Measurements from ENCODE around the gene ARL3. TPM values are rescaled to one million over a fixed set of nuclear protein-coding genes. Genes with fewer than 3 reads are reported as not detected.

The ARL3 gene
- total and polyA plus RNA-seq, 2 experiments from 2014 or later: 8.5 to 22.6 TPM

Other genes with a start within 250 kb of the ARL3 start
- gene ACTR1A, start 211.7 kb downstream of the ARL3 start, total RNA-seq (2014; rRNA removed; shearing (Covaris generic)): 96.9 and 101 TPM in 2 replicates
- 39.4 and 41.2 TPM in 2 replicates for gene ACTR1A, start 211.7 kb downstream of the ARL3 start, polyA plus RNA-seq (2016; fragmentation: Nextera tagmentation; extraction: Ambion mirVana)
- gene SUFU, start 210.4 kb downstream of the ARL3 start, total RNA-seq (2014; rRNA removed; shearing (Covaris generic)): 5.6 and 6.6 TPM in 2 replicates
- 2.8 and 3.3 TPM in 2 replicates for gene SUFU, start 210.4 kb downstream of the ARL3 start, polyA plus RNA-seq (2016; fragmentation: Nextera tagmentation; extraction: Ambion mirVana)
- gene TRIM8, start 69.9 kb downstream of the ARL3 start, total RNA-seq (2014; rRNA removed; shearing (Covaris generic)): 33.4 and 36.7 TPM in 2 replicates
- 15.1 and 20.2 TPM in 2 replicates for gene TRIM8, start 69.9 kb downstream of the ARL3 start, polyA plus RNA-seq (2016; fragmentation: Nextera tagmentation; extraction: Ambion mirVana)
- 5.7 and 9.1 TPM in 2 replicates for gene SFXN2, start 239 bp upstream of the ARL3 start, total RNA-seq (2014; rRNA removed; shearing (Covaris generic))
- 6.2 and 7.2 TPM in 2 replicates for gene SFXN2, start 239 bp upstream of the ARL3 start, polyA plus RNA-seq (2016; fragmentation: Nextera tagmentation; extraction: Ambion mirVana)
- 48.5 and 55.7 TPM in 2 replicates for gene WBP1L, start 29.6 kb upstream of the ARL3 start, total RNA-seq (2014; rRNA removed; shearing (Covaris generic))
- gene WBP1L, start 29.6 kb upstream of the ARL3 start, polyA plus RNA-seq (2016; fragmentation: Nextera tagmentation; extraction: Ambion mirVana): 5.1 and 7.0 TPM in 2 replicates
- not detected in 2 replicates for gene CYP17A1, start 123.0 kb upstream of the ARL3 start, total RNA-seq (2014; rRNA removed; shearing (Covaris generic))
- gene CYP17A1, start 123.0 kb upstream of the ARL3 start, polyA plus RNA-seq (2016; fragmentation: Nextera tagmentation; extraction: Ambion mirVana): not detected in 2 replicates
- 5.6 and 6.0 TPM in 2 replicates for gene BORCS7, start 139.9 kb upstream of the ARL3 start, total RNA-seq (2014; rRNA removed; shearing (Covaris generic))
- gene BORCS7, start 139.9 kb upstream of the ARL3 start, polyA plus RNA-seq (2016; fragmentation: Nextera tagmentation; extraction: Ambion mirVana): 7.8 and 9.0 TPM in 2 replicates
- 8.8 and 10.5 TPM in 2 replicates for gene AS3MT, start 155.1 kb upstream of the ARL3 start, total RNA-seq (2014; rRNA removed; shearing (Covaris generic))
- 6.3 and 7.2 TPM in 2 replicates for gene AS3MT, start 155.1 kb upstream of the ARL3 start, polyA plus RNA-seq (2016; fragmentation: Nextera tagmentation; extraction: Ambion mirVana)
- gene CNNM2, start 203.9 kb upstream of the ARL3 start, total RNA-seq (2014; rRNA removed; shearing (Covaris generic)): 23.8 and 31.3 TPM in 2 replicates
- gene CNNM2, start 203.9 kb upstream of the ARL3 start, polyA plus RNA-seq (2016; fragmentation: Nextera tagmentation; extraction: Ambion mirVana): 4.5 and 5.2 TPM in 2 replicates